HG03066 (cell line): ENCODE data around the gene FRMPD2.
"Not testable (repeated sequence)": the region's sequence is repeated elsewhere in the genome, so short reads cannot be mapped to it uniquely, and the experiment has no call there.

Source experiments
- ATAC-seq: cut with Tn5 transposase; IDR thresholded peaks from one replicate; pipeline ENCODE4 v1.9.1; 2021; ENCODE audit warnings: low read depth; ENCODE audit not compliant: unreplicated experiment

The FRMPD2 gene

DNA sequence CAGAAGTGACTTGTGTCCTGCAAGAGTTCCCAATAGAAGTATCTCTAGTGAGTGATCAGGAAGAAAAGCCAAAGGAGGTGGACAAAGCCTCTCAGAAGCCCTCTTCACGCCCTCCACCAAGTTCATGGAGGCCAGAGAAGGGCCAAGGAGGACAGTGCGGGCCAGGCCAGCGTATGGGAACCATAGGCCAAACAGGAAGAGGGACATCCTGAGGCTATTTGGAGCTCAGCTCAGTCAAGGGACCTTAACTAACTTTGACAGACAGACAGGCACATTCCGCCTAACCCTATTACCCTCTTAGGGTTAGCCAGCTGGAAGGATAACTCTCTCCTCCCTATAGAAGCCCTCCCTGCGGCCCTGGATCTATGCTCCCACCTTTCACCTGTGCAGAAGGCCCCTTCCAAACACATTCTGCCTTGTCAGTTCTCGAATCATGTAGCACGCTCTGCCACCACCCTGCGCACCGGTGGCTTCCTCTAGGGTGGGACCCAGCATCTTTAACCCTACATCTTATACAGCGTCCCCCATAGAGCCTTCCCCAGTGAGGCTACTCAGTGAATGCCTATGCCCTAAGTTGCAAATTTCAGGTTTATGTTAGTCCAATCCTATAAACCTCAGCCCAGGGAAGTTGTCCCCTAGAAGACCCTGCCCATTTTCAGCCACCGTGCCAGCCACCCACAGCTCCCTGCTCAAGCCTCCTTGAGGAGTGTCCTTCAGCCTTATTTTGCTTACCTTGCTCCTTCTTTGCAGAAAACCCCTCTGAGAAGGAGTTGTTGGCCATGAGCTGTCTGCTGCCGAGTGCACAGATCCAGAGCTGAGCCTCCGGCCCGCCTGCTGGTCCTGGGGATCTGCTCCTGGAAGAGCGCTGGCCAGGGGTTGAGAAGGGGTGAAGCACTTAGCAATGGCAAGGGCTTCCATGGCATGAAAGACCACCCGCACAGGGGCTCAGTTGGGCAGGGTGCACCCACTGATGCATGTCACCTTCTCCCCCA, 36.9 kb downstream of the FRMPD2 start:
- ATAC-seq = no peak

DNA sequence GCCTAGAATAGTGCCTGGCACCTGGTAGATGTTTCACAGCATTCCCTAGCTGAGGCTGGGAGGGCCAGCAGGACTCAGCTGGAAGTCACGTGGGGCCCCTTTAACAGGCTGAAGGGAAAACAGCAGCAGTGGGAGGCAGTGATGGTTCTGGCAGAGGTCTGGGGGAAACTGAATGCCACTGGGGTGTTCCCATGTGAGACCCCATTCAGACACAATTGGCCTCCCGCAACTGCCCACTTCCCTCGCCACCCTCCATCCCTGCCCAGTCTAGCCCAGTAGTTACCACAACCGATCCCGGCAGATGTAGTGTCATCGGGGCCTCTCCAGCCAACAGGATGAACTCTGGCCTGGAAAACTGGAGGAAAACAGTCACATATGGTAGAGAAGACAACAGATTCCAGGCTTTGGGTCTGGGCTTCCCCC, 38.3 kb downstream of the FRMPD2 start:
- ATAC-seq = no peak

DNA sequence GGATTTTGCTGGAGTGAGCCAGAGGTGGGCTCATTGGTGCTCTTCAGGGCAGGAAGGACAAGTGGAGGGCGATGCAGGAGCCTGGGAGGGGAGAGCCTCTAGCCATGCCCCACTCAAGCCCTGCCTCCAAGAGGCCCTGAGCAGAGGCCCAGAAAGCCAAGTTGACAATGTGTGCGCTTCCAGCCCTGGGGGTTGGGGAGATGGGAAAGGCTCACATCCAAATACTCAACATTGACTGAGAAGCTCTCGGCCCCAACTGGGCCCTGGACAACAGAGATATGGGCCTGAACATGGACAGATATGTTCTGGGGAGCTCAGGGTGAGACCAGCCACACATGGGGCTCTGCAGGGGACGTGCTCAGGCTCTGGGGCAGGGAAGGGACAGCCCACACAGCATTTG, 39.0 kb downstream of the FRMPD2 start:
- ATAC-seq = no peak

DNA sequence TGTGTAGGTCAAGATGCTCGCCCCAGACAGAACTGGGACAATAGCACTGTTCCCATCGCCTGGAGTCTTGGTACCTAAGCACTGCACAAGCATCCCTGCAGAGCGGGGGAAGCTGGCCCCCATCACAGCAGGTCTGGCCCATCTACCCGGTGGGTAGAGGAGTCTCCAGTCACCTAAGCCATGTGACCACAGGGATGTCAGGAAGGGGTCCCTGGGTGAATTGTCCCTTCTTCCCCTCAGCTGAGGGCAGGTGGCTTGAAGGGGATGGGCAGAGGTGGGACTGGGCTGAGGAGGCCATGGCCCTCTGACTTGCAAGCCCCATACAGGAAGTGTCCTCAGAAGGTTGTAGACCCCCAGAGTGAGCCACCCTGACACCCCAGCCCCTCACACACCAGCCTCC, 39.7 kb downstream of the FRMPD2 start:
- ATAC-seq = no peak

DNA sequence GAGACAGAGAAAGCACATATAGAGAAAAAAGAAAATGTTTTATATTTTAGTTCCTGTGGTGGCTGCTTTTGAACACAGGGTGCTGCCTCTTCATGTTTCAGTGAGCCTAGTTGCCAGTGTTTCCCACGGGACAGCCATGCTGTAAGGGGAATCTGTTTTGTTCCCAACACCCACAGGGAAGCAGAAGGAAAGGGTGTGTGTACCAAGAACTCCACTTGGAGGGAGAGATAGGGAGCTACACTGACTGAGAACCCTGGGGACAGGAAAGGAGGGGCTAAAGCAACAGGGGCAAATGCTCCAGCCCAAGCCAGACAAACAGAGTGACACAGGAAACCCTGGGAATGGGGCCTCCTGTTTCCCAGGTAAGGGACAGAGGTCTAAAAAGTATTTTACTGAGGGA, 40.2 kb downstream of the FRMPD2 start:
- no peak for ATAC-seq

DNA sequence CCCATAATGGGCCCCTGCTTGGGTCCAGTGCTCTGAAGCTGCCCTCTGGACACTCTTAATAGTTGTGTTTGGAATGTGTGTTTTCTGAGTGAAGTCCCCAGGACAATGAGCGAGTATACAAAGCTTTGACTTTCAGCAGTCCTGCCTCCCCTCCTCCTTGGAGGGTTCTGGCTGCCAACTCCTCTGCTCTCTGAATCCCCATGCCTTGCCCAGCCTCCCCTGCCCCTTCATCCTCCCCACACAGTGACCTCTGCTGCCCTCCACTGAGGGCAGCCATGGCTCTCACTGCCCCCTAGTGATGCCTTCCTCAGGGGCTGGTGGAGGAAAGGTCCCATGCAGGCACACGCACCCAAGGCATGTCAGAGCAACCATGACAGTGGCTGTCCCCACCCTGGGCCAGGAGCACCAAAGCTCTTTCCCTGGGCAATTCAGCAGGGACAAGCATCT, 40.9 kb downstream of the FRMPD2 start:
- no peak for ATAC-seq

DNA sequence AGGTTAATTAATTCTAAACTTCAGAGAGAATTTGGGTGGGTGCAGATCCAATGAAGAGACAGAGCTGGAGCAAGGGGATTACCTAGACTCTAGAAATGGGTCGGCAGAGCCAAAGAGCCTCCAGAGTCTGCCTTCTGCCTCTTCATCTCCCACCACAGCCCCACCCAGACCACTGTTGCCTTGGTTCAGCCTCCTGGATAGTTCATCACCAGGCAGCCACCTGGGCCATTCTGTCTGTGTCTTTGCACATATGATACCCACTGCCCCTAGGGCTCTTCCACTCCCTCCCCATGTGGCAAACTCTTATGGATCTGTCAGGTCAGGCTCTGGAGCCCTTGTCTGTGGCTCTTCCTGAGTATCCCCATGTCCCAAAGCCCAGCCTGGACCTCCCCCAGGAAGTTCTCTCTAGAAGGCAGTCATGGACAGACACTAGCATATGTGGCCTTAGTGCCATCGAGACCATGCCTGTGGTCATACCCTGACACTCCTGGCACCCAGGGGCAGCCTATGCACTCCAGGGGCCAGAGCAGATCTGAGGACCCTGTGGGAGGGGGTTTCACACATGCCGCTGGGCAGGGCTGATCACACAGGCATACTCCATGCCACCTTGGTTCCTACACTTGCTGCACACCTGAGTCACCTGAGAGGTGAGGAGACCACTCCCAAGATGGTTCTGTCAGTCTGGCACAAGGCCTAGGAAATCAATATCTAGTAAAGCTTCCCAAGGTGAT, 41.6 kb downstream of the FRMPD2 start:
- ATAC-seq = no peak

DNA sequence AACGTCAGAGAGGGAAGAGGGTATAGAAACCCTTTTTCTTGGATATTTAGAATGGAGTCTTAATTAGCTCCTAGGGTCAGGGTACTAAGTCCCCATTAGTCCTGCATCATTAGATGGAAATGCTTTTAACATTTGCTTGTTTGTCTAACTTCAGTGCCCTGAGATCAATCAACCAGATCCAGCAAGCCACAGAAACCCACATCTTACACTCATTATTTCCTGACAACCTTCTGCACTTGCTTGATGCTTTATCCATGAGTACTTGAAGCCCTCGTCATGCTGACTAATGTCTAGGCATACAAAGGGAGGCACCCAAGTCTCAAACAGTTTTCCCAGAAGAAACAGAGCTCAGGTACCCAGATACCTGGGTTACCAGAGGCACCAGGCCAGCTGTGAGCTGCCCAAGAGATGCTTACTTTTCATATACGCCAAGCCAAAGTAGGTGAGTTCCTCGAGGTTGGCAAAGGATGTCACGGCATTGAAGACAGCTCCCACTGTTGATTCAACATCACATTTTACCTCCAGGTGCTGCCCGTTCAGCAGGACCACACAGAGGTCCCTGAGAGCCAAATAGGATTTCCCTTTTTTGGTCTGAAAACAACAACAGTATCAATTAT, 42.7 kb downstream of the FRMPD2 start:
- ATAC-seq = peak; percentile 60

DNA sequence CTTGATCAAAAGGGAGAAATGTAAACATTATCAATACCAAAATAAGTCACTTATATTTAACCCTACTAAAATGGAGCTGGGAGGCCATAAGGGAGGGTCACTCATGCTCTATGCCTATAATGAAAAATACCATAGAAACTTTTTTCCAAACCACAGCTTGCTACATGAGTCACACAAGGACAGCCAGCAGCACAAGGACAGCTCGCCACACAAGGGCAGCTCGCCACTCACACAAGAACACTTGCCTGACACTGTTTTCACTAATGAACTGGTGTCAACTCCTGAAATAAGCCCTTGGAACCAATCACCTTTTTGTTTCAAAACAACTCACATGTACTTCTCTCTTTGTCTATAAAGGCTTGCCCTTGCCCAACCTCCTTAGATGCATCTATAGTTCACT, 43.3 kb downstream of the FRMPD2 start:
- ATAC-seq = no peak

DNA sequence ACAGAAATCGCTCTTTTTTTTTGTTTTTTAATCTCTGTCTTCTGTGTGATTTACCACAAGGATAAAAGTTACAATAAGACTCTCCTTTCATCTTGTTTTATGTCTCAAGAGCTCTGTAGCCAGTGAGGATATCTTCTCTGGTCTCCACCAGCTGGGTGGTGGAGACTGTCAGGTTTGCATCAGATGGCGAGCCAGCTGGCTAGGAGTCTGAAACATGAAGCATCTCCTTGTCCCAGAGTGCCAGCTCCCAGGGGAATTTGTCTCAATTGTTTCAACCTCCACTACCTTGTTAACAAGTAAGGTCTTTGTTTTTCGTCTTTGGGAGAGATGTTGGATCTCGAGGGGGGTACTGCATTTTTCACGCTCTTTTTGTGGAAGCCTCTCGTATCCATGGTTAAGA, 47.3 kb downstream of the FRMPD2 start:
- ATAC-seq = no peak

DNA sequence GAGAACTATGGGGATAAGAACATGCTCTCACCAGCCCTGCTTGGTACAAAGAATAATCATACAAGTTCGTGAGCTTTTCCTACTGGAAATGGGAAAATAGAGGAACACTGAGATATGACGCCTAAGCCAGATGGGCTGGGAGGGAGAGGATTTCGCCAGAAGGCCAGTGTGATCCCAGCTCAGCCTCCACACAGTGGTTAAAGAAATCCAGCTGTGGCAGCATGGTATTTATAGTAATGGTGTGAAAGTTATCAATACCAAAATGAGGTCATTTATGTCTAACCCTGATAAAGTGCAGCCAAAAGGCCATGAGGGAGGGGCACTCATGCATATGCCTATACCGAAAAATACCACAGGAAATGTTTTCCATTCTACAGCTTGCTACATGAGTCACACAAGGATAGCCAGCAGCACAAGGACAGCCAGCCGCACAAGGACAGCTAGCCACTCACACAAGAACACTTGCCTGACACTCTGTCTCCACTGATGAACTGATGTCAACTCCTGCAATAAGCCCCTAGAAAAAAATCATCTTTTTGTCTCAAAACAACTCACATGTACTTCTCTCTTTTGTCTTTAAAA, 49.4 kb downstream of the FRMPD2 start:
- no peak for ATAC-seq

DNA sequence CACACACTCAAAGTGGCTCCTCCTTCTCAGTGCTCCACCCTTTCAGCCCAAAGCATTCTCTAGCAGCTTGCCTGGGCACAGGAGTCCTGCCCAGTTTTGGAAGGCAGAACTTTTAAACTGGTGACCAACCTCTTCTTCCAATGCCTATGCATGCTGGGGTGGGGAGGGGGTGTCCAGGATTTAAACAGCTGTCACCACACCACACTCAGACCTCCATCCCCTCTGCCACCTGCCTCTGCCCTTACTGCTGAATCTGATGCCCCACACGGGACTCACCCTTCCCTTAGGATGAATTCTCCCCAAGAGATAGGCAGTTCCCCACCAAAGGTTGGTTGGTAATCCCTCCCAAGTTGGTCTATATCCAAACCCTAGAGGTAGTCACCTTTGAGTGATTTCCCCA, 50.2 kb downstream of the FRMPD2 start:
- ATAC-seq = no peak

DNA sequence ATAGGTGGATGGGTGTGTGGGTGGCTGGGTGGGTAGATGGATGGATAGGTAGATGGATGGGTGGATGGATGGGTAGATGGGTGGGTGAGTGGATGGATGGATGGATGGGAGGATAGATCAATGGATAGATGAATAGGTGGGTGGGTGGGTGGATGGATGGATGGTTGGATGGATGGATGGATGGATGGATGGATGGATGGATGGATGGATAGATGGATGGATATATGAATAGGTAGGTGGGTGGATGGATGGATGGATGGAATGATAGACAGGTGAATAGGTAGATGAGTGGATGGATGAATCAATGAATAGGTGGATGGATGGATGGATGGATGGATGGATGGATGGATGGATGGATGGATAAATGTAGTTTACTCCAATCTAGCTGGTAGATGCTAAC, 52.7 kb downstream of the FRMPD2 start:
- ATAC-seq = no peak

DNA sequence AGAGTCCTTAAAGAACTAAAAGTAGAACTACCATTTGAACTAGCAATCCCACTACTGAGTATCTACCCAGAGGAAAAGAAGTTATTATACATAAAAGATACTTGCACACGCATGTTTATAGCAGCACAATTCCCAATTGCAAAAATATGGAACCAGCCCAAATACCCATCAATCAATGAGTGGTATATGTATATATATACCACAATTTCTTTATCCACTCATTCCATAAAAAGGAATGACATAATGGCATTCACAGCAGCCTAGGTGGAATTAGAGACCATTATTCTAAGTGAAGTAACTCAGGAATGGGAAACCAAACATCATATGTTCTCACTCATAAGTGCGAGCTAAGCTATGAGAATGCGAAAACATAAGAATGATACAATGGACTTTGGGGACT, 53.5 kb downstream of the FRMPD2 start:
- ATAC-seq = not testable (repeated sequence)

DNA sequence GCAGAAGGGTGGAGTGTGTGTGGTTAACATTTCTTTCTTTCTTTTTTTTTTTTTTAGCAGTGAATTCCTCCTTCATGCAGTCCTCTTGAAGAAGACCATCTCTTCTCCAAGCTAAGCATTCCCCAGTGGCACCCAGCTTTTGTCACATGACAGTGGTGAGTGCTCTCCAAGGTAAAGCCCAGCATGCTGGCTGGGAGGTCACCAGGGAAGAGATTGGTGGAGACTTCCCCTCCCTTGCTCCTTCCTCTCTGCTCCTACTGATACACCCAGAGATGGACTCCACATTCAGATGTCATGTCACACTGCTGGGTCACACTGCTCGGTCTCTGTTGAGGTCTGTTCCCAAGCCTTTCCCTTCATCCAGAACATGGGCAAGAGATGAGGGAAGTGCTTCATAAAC, 55.3 kb downstream of the FRMPD2 start:
- no peak for ATAC-seq

DNA sequence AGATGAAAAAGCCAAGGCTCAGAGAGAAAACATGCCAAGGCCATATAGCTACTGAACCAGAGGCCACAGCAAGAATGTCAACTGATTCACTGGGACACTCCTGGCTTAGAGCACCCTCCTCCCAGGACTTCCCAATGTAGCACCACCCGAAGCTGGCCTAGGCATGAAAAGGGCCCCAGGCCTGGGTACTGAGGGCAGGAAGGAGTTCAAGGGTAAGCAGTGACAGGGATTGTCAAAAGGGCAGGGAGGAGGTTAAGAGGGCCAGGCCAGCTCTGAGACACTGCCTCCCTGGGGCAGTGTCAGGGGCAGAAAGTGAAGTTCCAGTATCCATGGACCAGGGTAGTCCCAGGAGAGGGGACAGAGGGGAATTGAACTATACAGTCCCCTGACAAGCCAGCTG, 57.8 kb downstream of the FRMPD2 start:
- ATAC-seq = no peak

DNA sequence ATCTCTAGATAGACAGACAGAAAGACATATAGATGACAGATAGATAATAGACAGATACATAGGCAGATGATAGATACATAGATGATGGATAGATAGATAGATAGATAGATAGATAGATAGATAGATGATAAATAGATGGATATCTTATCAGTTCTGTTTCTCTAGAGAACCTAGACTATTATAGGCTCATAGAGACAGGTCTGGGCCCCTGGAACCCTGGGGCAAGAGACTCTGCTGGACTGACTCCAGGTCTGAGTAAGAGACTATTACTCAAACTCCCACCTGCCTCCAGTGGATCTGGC, 58.3 kb downstream of the FRMPD2 start:
- ATAC-seq = no peak

DNA sequence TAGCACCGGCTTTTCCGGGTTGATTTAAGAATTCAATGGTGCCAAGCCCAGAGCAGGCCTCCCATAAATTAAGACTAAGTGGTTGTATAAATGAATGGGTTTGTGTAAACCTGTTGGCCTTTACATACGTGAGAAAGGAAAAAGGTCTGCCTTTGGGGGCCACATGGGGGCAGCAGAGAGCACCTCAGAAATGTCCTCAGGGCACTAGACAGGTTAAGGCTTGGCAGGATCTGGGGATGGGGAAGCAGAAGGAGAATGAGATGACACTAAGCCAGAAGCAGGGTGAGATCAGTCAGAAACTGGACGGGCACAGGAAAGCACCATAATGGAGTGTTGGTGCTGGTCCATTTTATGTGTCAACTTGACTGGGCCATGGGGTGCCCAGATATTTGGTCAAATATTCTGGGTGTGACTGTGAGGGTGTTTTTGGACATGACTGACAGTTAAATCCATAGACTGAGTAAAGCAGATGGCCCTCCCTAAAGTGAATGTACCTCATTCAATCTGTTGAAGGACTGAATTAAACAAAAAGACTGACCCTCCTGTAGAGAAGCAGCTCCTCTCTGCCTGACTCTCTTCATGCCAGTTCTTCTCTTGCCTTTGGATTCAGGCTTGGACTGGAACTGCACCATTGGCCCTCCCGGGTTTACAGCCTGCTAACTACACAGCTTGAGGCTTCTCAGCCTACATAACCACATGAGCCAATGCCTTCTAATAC, 58.9 kb downstream of the FRMPD2 start:
- no peak for ATAC-seq

DNA sequence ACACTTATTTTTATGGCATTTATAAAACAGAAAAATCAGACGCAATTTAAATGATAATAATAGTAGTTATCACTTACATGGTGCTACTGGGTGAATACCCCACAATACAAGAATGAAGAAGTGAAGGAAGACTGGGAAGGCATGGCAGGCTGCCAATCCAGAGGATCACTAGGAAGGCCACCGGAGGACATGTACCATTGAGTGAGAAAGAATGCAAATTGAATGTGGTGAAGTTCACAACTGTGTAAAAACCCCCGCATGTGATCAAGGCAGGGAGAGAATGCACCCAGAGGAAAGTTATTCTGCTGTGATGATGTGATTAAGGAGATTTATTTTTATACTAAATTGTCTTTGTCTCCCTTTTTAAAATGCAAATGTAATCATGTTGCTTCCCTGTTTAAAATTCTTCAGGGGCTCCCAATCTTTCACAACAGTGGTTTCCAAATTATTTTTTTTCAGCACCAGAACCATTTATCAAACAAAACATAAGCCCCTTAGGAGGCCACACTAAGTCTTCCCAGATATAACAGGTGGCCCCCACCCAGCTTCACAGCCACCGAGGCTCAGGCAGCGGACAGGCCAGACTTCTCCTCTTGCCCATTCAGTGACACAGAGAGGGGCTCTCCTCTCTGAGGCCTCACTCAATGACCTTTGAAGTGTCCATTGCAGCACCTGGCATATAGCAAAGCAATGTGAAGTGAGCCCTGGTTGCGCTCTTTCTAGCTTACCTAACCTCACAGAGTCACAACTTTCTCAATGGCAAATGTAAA, 59.6 kb downstream of the FRMPD2 start:
- ATAC-seq = no peak

DNA sequence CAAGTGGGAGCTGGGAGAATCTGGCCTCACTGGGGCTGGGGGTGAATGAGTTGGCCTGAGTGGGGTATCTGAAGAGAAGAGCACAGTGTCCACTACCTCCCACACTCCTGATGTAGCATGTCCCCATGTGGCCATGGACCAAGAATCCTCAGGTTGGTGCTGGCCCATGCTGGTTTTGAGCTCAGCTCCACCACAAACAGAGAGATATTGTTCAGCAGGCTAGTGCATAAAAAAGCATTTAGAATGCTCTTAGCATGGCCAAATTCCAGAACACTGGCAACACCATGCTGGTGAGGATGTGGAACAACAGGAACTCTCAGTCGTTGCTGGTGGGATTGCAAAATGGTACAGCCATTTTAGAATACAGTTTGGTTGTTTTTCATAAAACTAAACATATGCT, 61.4 kb downstream of the FRMPD2 start:
- no peak for ATAC-seq
